ENCODE measurements around the gene DHX30. TPM values are rescaled to one million over a fixed set of nuclear protein-coding genes. Genes with fewer than 3 reads are reported as not detected.

The DHX30 gene
- total and polyA plus RNA-seq, 9 donors: 19.5 to 66.8 (median 55.1) TPM

GRCh38 chr3:47838503-47838902 lies 35.6 kb downstream of the DHX30 start:
- no peak overlapping the region for H3K27ac ChIP-seq
- TF ChIP-seq POLR2A (IDR thresholded peaks at IDR 0.05) (no peak), EP300 (IDR thresholded peaks at IDR 0.05) (no peak), CTCF (IDR thresholded peaks at IDR 0.05) (no peak)
- intact Hi-C loops (cut with DNase I): loop anchor here in 3 of 4 donors (5.0 to 10.0 kb wide), 2 partner anchors 146 to 314 kb away; no protein-coding TSS in a partner anchor
- WGBS, 3 donors: 89 to 94% (median 90%) methylated on average over 5 of the region's 5 CpGs
- H3K27me3 ChIP-seq: no peaks in the 10 kb centered on the region
- no peaks in the 10 kb centered on the region for H3K9me3 ChIP-seq
- H3K4me1 ChIP-seq (ENCODE audit: insufficient read depth): no peaks in the 10 kb centered on the region
- H3K36me3 ChIP-seq: no peaks in the 10 kb centered on the region
- DNase-seq: no peak
- H3K4me3 ChIP-seq: no peak overlapping the region

DNA sequence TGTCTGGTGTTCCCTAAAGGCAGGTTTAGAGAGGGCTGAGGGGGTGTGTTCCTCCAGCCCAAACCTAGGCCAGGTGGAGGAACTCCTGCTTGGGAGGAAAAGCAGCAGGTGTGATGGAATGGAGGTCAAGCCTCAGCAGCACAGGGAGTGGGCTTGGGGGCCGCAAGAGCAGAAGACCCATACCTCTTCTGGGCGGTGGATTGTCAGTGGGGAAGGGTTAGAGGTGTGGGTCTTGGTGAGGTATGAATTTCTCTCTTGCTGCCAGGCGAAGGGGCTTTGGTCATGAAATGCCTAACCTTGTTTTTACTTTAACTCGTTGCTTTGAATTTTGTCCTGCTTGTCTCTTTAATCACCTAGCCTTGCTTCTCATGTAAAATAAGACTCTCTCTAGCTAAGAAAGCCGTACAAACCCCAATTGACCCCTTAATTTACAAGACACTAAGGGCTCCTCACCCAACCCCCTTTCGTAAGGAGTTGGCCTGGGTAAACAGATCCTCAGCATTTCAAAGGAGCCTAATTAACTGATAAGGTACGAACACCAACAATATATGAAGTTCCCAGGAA lies 38.9 kb downstream of the DHX30 start:
- no peaks in the 10 kb centered on the region for H3K9me3 ChIP-seq
- DNase-seq: no peak
- H3K36me3 ChIP-seq: no peaks in the 10 kb centered on the region
- no peaks in the 10 kb centered on the region for H3K4me1 ChIP-seq (ENCODE audit: insufficient read depth)
- no peak for TF ChIP-seq CTCF (IDR thresholded peaks at IDR 0.05)
- TF ChIP-seq POLR2A (IDR thresholded peaks at IDR 0.05): no peak
- TF ChIP-seq EP300 (IDR thresholded peaks at IDR 0.05): no peak
- H3K4me3 ChIP-seq: no peak overlapping the region
- intact Hi-C loops (cut with DNase I): loop anchor here in 1 of 4 donors (10.0 kb wide), 1 partner anchor 313 kb away; no protein-coding TSS in a partner anchor
- no peaks in the 10 kb centered on the region for H3K27me3 ChIP-seq
- WGBS, 3 donors: 69 to 72% (median 71%) methylated on average over 7 of the region's 7 CpGs
- H3K27ac ChIP-seq: no peak overlapping the region

DNA sequence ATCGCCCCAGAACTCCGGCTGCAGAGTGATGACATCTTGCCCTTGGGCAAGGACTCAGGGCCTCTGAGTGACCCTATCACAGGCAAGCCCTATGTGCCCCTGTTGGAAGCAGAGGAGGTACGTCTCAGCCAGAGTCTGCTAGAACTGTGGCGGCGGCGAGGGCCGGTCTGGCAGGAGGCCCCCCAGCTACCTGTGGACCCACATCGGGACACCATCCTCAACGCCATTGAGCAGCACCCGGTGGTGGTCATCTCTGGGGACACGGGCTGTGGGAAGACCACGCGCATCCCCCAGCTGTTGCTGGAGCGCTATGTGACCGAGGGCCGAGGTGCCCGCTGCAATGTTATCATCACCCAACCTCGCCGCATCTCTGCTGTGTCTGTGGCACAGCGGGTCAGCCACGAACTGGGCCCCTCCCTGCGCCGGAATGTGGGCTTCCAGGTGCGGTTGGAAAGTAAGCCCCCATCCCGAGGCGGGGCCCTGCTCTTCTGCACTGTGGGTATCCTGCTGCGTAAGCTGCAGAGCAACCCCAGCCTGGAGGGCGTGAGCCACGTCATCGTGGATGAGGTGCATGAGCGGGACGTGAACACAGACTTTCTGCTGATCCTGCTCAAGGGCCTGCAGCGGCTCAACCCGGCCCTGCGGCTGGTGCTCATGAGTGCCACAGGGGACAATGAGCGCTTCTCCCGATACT lies 43.4 kb downstream of the DHX30 start:
- WGBS, 3 donors: 89 to 94% (median 89%) methylated on average over 37 of the region's 37 CpGs
- H3K4me1 ChIP-seq (ENCODE audit: insufficient read depth): no peaks in the 10 kb centered on the region
- no peaks in the 10 kb centered on the region for H3K36me3 ChIP-seq
- DNase-seq: no peak
- intact Hi-C loops (cut with DNase I): loop anchor here in 2 of 4 donors (5.0 to 10.0 kb wide), 2 partner anchors 136 to 308 kb away; no protein-coding TSS in a partner anchor
- H3K4me3 ChIP-seq: no peak overlapping the region
- no peaks in the 10 kb centered on the region for H3K27me3 ChIP-seq
- no peaks in the 10 kb centered on the region for H3K9me3 ChIP-seq
- no peak for TF ChIP-seq CTCF (IDR thresholded peaks at IDR 0.05)
- TF ChIP-seq EP300 (IDR thresholded peaks at IDR 0.05): no peak
- no peak for TF ChIP-seq POLR2A (IDR thresholded peaks at IDR 0.05)
- H3K27ac ChIP-seq: no peak overlapping the region

DNA sequence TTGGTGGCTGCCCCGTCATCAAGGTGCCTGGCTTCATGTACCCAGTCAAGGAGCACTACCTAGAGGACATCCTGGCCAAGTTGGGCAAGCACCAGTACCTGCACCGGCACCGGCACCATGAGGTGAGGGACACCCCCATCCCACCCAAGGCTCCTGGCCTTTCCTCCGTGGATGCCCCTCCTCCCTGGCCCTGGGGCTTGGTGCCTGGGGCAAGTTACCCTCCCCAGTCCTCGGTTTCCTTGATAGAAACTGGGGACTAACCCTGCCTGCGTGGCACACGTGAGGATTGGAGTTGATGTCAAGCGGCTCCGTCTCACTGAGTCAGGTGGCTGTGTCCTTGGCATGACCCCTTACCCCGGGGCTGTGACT lies 43.9 kb downstream of the DHX30 start:
- Histone ChIP-seq H3K27ac (no peak overlapping the region), H3K4me3 (no peak overlapping the region), H3K9me3 (no peaks in the 10 kb centered on the region), H3K36me3 (no peaks in the 10 kb centered on the region), H3K27me3 (no peaks in the 10 kb centered on the region), H3K4me1 (ENCODE audit: insufficient read depth) (no peaks in the 10 kb centered on the region)
- no peak for TF ChIP-seq POLR2A (IDR thresholded peaks at IDR 0.05)
- TF ChIP-seq EP300 (IDR thresholded peaks at IDR 0.05): no peak
- TF ChIP-seq CTCF (IDR thresholded peaks at IDR 0.05): no peak
- intact Hi-C loops (cut with DNase I): loop anchor here in 2 of 4 donors (5.0 to 10.0 kb wide), 2 partner anchors 135 to 308 kb away; no protein-coding TSS in a partner anchor
- 73 to 85% (median 85%) methylated on average over 10 of the region's 10 CpGs for WGBS, 3 donors
- DNase-seq: no peak

All from ovary (tissue), 9 donors.